Vagina (tissue), 2 donors: ENCODE measurements around the gene ST6GALNAC6.

ENCODE experiments used
- CTCF ChIP-seq, 3 experiments: fragments of 450-650 bp in 2 of 3; fragments of 200-600 bp in 1 of 3; sonication (generic) in 1 of 3; IDR thresholded peaks; one replicate each; pipeline ENCODE4 v1.5.1; 2017 to 2019; ENCODE audit warnings: antibody characterized with exemption in 3 of 3, mild to moderate bottlenecking in 2 of 3, moderate library complexity in 2 of 3
- POLR2A ChIP-seq, 2 donors: fragments of 450-650 bp; IDR thresholded peaks; one replicate each; pipeline ENCODE4 v1.6.1; 2017; ENCODE audit warnings: antibody characterized with exemption in 2 of 2, mild to moderate bottlenecking in 2 of 2, moderate library complexity in 2 of 2

- TF ChIP-seq CTCF (IDR thresholded peaks at IDR 0.05) (no peak), POLR2A (IDR thresholded peaks at IDR 0.05) (no peak)
Measured at GRCh38 chr9:127873886-127874285, 25.5 kb downstream of the ST6GALNAC6 start.
